Activated CD4-positive, CD25-positive, alpha-beta regulatory T cell treated with anti-CD3 and anti-CD28 coated beads, Interleukin-2, amount 50 U/mL, for 72 hours (primary cell): ENCODE measurements around the gene NLGN4Y.

Source experiments
- DNase-seq: peaks from one replicate; pipeline ENCODE4 v3.0.0; 2021

NLGN4Y gene

DNA sequence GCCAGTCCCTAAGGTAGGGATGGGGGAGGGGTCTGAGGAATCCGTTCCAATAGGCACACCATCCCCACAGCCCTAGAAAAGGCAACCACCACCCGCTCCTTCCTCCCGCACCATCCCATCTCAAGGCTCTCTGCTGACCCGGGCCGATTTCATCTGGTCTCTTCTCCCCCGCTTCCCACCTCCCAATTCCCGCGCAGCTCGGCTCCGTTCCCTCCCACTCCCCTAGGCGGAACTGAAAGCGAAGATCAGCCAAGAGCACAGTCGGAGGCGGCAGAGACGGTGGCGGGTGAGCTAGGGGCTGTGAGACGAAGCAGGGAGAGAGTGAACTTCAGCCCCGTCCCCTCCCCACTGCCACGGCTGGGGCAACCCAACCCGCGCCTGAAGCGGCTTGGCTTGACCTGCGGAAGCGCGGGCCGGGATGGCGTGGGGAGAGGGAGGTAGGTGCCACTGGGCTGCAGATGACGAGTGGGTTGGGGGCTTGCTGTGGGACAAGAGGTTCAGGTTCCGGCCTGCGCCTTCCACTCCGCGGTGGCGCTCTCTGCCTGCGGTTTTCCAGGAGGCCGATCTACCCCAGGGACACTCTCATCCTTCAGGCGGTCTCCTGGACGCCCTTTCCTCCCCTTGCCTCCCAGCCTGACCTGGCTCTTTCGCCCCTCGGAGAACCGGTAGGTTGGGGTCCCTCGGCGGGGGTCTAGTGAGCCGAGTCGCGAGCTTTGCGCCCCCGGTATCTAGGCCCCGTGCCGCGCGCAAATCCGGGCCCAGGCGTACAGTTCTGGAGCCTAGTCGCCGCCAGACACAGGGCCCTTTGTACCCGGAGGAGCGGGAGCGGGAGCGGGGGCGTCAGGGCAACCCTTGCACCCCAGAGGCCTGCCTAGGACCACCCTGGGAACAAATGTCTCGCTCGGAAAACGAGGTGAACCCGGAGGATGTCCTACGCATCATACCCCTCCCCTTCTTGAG lies at the start of gene NLGN4Y:
NLGN4Y (plus strand) TSS at position 258 of the 960 bp plus-strand sequence. CDS start 97,591 bp downstream, outside the sequence.
- DNase-seq = no peak

- DNase-seq = no peak
Measured at GRCh38 chrY:14485935-14486334, 38.4 kb upstream of the NLGN4Y start.

DNA sequence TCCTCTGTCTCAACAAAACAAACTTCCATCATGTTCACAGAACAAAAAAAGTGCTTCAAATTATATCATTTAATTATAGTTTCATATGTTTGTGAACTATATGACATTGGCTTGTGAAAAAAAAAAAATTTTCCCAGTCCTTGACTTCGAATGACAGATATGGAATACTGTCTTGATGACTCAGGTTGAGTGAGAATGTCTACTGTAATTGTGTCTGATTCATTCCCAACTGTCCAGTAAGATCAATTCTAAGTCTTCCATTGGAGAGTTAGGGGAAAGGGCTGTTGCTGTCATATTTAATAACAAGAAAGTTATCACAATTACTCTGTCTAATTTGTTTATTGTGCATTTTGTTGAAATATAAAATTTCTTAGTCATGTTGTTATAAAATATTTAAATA lies 34.1 kb upstream of the NLGN4Y start:
- no peak for DNase-seq

- no peak for DNase-seq
Measured at GRCh38 chrY:14498071-14498470, 26.3 kb upstream of the NLGN4Y start.

DNA sequence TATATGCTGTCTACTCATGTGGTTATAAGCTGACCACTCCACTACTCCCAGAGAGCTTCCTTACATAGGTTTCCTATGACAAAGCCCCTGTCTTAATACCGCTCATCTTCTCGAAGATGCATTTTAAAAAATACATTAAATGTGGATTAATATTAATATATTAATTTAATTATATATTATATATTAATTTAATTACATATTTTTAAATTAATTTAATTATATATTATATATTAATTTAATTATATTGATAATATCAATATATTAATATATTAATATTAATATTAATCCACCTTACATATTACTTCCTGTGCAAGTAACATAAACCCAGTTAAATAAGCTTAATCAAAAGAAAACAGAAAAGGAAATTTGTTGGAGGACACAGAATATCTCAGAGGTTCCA lies 19.7 kb upstream of the NLGN4Y start:
- no peak for DNase-seq

- no peak for DNase-seq
Measured at GRCh38 chrY:14522379-14522950, 1.9 kb upstream of the NLGN4Y start.

DNA sequence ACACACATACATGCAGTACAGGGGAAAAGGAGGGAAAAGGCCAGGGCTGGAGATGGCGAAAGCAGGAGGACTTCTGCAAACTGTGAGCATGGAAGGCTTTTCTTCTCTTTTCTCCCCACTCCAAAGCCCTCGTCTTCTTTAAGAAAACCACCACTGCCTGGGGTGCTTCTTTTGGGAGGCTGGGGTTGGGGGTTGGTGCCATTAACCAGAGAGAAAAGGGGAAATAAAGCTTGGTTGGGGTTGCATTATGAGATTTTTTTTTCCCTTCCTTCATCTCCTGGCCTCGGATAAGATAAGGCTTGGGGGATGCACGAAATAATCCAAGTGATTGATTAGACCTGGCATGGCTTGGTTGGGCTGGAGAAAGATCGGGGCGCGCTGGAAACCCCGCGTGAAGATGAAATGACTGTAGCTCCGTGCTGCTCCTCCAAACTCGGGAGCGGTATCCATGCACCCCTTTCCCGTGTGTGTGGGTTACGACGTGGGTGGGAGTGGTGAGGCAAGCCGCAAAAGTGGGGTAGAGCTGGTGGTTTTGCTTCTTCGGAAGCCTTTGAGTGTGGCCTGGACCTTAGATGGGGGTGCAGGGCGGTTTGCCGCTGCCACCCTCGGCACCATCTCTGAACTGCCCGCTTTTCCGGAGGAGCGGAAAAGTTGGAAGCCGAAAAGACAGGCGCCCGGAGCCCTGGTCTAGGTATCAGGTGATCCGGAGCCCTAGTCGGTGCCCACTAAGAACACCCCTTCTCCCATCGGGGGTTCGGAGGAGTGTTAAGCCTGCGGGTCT lies 648 bp upstream of the NLGN4Y start:
- DNase-seq = no peak

- no peak for DNase-seq
Measured at GRCh38 chrY:14525315-14525714, 986 bp downstream of the NLGN4Y start.

GRCh38 chrY:14528361-14528760 lies 4.0 kb downstream of the NLGN4Y start:
- DNase-seq = no peak

DNA sequence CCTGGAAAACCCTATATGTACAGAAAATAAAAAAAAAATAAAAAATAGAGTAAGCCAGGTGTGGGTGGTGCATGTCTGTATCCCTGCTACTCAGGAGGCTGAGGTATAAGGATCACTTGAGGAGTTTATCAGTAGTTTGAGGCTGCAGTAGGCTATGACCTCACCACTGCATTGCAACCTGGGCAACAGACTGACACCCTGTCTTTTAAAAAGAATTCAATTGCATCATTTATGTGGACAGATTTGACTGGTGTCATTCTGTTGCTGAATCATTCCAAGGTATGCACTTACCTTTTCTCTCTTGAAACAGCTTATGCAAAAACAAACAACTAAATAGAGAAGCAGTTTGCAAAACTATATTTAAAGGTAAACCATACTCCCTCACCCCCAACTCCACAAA lies 12.4 kb downstream of the NLGN4Y start:
- DNase-seq = no peak

- no peak for DNase-seq
Measured at GRCh38 chrY:14543506-14543905, 19.2 kb downstream of the NLGN4Y start.

- DNase-seq = no peak
Measured at GRCh38 chrY:14581294-14581693, 57.0 kb downstream of the NLGN4Y start.

DNA sequence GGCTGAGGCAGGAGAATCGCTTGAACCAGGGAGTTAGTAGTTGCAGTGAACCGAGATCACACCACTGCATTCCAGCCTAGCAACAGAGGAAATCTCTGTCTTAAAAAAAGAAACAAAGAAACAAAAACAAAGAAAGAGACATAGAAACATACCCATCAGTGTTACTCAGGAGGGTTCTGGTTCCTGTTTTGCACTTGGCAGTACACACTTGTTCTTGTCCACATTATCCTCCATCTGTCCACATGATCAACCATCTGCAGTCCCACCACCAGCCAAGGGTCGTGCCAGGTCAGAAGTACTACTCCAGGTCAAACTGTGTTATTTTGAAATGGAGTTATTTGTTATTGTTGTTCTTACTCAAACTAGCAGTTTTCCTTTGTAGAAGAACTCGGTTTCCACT lies 62.4 kb downstream of the NLGN4Y start:
- no peak for DNase-seq

- DNase-seq = no peak
Measured at GRCh38 chrY:14601372-14601771, 77.0 kb downstream of the NLGN4Y start.

GRCh38 chrY:14617625-14618024 lies 93.3 kb downstream of the NLGN4Y start:
- DNase-seq = no peak

DNA sequence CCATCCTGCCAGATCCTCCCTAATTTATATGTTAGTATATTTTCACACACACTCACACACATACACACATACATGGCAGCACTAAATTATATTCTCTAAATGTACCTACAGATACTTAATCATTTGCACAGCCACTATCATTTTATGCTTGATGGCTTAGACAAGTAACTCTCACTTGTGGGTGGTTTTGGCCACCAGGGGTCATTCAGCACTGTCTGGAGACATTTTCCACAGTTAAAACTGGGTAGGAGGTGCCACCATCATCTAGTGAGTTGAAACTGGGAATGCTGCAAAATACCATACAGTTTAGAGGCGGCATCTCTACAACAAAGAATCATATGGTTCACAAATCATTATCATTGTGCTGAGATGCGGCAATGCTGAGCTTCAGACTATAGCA lies 94.2 kb downstream of the NLGN4Y start:
- DNase-seq = no peak

GRCh38 chrY:14628208-14628607 lies 103.9 kb downstream of the NLGN4Y start:
- no peak for DNase-seq

DNA sequence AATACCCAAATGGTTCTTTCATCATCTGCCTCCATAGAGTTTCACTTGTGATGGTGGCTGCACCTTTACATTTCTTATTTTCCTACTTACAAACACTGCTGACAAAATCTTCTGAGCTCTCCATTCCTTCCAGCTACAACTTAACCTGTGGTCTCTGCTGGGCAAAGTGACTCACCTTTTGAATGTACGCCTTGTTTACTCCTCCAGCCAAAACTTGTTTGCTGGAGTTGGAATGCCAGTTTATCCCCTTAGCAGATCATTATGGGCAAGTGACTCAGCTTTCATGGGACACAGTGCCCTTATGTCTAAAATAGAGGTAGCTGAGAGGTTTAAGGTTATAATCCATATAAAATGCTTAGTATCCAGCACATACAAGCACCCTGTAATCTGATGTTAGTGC lies 107.3 kb downstream of the NLGN4Y start:
- DNase-seq = no peak

DNA sequence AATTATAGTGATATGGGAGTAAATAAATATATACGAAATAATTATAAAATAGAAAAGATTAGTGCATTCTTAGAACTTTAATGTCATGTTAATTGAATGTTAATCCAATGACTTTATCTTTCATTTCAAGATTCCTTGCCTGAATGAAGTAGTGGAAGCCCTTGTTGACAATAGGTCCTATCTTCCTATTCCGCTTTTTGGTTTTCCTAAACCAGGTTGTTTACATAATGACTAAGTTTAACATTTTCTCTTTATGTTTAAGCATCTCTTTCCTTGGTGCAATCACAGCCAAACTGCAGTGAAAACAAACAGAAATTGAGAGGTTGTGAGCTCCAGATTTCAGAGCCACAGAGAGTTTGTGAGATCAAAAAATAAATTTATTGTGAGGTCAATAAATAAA lies 109.4 kb downstream of the NLGN4Y start:
- DNase-seq = no peak

DNA sequence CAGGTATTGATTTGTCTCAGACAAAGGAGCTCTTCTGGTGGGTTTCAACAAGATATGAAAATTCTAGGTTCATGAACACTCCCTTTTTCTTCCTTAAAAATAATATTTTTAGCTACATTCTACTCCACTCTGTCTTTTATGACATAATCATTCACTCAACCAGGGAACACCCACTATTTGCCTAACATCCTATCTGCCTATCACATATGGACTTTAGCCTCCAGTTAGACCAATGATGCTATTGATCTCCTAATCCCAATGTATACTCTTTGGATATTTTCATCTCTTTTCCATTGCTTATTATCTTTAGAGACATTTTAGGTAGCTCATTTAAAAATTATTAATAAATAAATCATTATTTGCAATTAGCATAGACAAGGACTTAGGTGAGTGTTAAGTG lies 110.6 kb downstream of the NLGN4Y start:
- DNase-seq = no peak

GRCh38 chrY:14637551-14637950 lies 113.2 kb downstream of the NLGN4Y start:
- no peak for DNase-seq

DNA sequence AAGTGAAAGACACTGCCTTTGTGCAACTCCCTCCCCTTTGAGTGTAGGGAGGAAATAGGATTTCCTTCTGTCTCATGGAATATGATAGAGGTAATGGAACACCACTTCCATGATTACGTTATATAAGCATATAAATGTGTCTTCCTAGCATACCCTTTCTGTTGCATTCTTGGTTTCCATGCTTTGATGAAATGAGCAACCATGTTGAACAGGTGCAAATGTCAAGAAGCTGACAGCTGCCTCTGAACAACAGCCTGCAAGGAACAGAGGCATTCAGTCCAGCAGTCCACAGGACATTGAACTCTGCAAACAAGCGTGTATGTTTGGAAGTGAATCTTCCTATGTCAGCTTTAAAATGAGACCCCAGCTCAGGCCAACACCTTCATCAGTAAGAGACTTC lies 117.5 kb downstream of the NLGN4Y start:
- no peak for DNase-seq

DNA sequence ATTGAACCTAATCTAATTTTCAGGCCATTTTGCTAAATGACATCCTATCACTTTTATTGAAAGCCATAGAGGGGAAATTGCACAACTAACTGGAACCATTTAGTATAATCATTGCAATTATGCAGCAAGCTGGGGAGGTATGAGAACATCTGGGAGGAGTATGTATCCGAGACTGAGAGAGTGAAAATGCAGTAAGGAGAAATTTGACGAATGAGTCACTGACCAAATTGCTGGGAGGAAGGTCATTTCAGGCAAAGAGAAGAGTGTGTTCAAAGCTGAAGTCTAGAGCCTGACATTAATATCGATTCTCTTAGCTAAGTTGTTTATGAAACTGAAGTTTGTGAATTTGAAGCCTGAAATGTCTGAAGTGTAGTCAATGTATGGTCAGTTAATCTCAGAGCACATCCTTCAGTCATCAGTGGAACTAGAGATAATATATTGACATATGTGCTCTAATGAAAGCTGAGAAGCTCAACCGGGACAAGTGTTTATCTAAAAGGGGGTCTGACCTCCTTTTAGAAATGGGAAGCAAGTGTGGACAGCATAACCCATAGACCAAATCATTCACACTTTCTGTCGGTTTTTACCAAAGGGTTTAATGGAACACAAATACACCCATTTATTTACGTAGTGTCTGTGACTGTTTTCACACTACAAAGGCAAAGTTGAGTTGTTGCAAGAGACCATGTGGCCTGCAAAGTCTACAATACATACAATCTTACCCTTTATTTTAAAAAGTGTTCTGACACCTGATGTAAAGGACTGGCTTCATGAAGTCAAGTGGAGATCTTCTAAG lies 120.0 kb downstream of the NLGN4Y start:
- no peak for DNase-seq
